ENCODE results near the gene ASTN2. TPM values are rescaled to one million over a fixed set of nuclear protein-coding genes. Genes with fewer than 3 reads are reported as not detected.

Gene ASTN2
- total RNA-seq, 3 donors from 2014 or later = 1.7 to 1.8 (median 1.7) TPM

GRCh38 chr9:117063721-117064471, 351.0 kb downstream of the ASTN2 start:
- H3K27me3 Mint-ChIP-seq (ENCODE audit: low read depth) = no peaks in the 10 kb centered on the region
- H3K4me3 Mint-ChIP-seq = no peak overlapping the region
- no peaks in the 10 kb centered on the region for H3K4me1 Mint-ChIP-seq (ENCODE audit: low read depth)
- no peak for ATAC-seq
- no peaks in the 10 kb centered on the region for H3K36me3 Mint-ChIP-seq (ENCODE audit: insufficient read depth)
- no peak for DNase-seq
- H3K9me3 Mint-ChIP-seq = peaks cover 8% of the 10 kb centered on the region

- DNase-seq (no peak), ATAC-seq (no peak)
- Mint-ChIP-seq H3K4me3 (no peak overlapping the region), H3K4me1 (ENCODE audit: low read depth) (no peaks in the 10 kb centered on the region), H3K36me3 (ENCODE audit: insufficient read depth) (no peaks in the 10 kb centered on the region), H3K27me3 (ENCODE audit: low read depth) (no peaks in the 10 kb centered on the region), H3K9me3 (peaks cover 13% of the 10 kb centered on the region)
Measured at GRCh38 chr9:117060963-117061362, 353.9 kb downstream of the ASTN2 start.

GRCh38 chr9:117050007-117050406, 364.9 kb downstream of the ASTN2 start:
- H3K9me3 Mint-ChIP-seq = no peaks in the 10 kb centered on the region
- no peak for DNase-seq

GRCh38 chr9:117046666-117047327, 368.1 kb downstream of the ASTN2 start:
- Mint-ChIP-seq H3K27me3 (ENCODE audit: low read depth) (no peaks in the 10 kb centered on the region), H3K4me3 (no peak overlapping the region), H3K9me3 (no peaks in the 10 kb centered on the region), H3K36me3 (ENCODE audit: insufficient read depth) (no peaks in the 10 kb centered on the region), H3K4me1 (ENCODE audit: low read depth) (no peaks in the 10 kb centered on the region)
- DNase-seq (no peak), ATAC-seq (no peak)

More at GRCh38 chr9:117050007-117050406, 364.9 kb downstream of the ASTN2 start:
- H3K27me3 Mint-ChIP-seq (ENCODE audit: low read depth) = no peaks in the 10 kb centered on the region
- no peak for ATAC-seq
- no peak overlapping the region for H3K4me3 Mint-ChIP-seq
- no peaks in the 10 kb centered on the region for H3K4me1 Mint-ChIP-seq (ENCODE audit: low read depth)
- H3K36me3 Mint-ChIP-seq (ENCODE audit: insufficient read depth) = no peaks in the 10 kb centered on the region

- Mint-ChIP-seq H3K9me3 (no peaks in the 10 kb centered on the region), H3K36me3 (ENCODE audit: insufficient read depth) (no peaks in the 10 kb centered on the region), H3K4me3 (no peak overlapping the region), H3K27me3 (ENCODE audit: low read depth) (no peaks in the 10 kb centered on the region), H3K4me1 (ENCODE audit: low read depth) (no peaks in the 10 kb centered on the region)
- DNase-seq = no peak
- no peak for ATAC-seq
Measured at GRCh38 chr9:117044241-117044640, 370.6 kb downstream of the ASTN2 start.

- no peaks in the 10 kb centered on the region for H3K36me3 Mint-ChIP-seq (ENCODE audit: insufficient read depth)
- H3K9me3 Mint-ChIP-seq = no peaks in the 10 kb centered on the region
- DNase-seq = no peak
- ATAC-seq = no peak
- no peaks in the 10 kb centered on the region for H3K27me3 Mint-ChIP-seq (ENCODE audit: low read depth)
- no peak overlapping the region for H3K4me3 Mint-ChIP-seq
- H3K4me1 Mint-ChIP-seq (ENCODE audit: low read depth) = no peaks in the 10 kb centered on the region
Measured at GRCh38 chr9:117043159-117043558, 371.7 kb downstream of the ASTN2 start.

GRCh38 chr9:117035546-117035945, 379.3 kb downstream of the ASTN2 start:
- no peak for ATAC-seq
- no peak for DNase-seq
- Mint-ChIP-seq H3K4me1 (ENCODE audit: low read depth) (no peaks in the 10 kb centered on the region), H3K9me3 (peaks cover 6% of the 10 kb centered on the region), H3K4me3 (no peak overlapping the region), H3K27me3 (ENCODE audit: low read depth) (no peaks in the 10 kb centered on the region), H3K36me3 (ENCODE audit: insufficient read depth) (no peaks in the 10 kb centered on the region)

- H3K4me3 Mint-ChIP-seq = no peak overlapping the region
- no peak for ATAC-seq
- peaks cover 6% of the 10 kb centered on the region for H3K9me3 Mint-ChIP-seq
- H3K4me1 Mint-ChIP-seq (ENCODE audit: low read depth) = no peaks in the 10 kb centered on the region
- DNase-seq = no peak
- H3K27me3 Mint-ChIP-seq (ENCODE audit: low read depth) = no peaks in the 10 kb centered on the region
- no peaks in the 10 kb centered on the region for H3K36me3 Mint-ChIP-seq (ENCODE audit: insufficient read depth)
Measured at GRCh38 chr9:117034866-117035265, 380.0 kb downstream of the ASTN2 start.

GRCh38 chr9:117030254-117030768, 384.5 kb downstream of the ASTN2 start:
- Mint-ChIP-seq H3K9me3 (peaks cover 6% of the 10 kb centered on the region), H3K4me1 (ENCODE audit: low read depth) (no peaks in the 10 kb centered on the region), H3K36me3 (ENCODE audit: insufficient read depth) (no peaks in the 10 kb centered on the region), H3K27me3 (ENCODE audit: low read depth) (no peaks in the 10 kb centered on the region), H3K4me3 (no peak overlapping the region)
- DNase-seq (no peak), ATAC-seq (no peak)

- Mint-ChIP-seq H3K4me3 (no peak overlapping the region), H3K4me1 (ENCODE audit: low read depth) (no peaks in the 10 kb centered on the region), H3K27me3 (ENCODE audit: low read depth) (no peaks in the 10 kb centered on the region), H3K36me3 (ENCODE audit: insufficient read depth) (no peaks in the 10 kb centered on the region), H3K9me3 (no peaks in the 10 kb centered on the region)
- no peak for DNase-seq
- no peak for ATAC-seq
Measured at GRCh38 chr9:117029341-117029740, 385.5 kb downstream of the ASTN2 start.

GRCh38 chr9:117028103-117028858, 386.6 kb downstream of the ASTN2 start:
- no peaks in the 10 kb centered on the region for H3K27me3 Mint-ChIP-seq (ENCODE audit: low read depth)

GRCh38 chr9:117021906-117022305, 393.0 kb downstream of the ASTN2 start:
- DNase-seq (no peak), ATAC-seq (no peak)
- no peaks in the 10 kb centered on the region for H3K27me3 Mint-ChIP-seq (ENCODE audit: low read depth)

More at GRCh38 chr9:117028103-117028858, 386.6 kb downstream of the ASTN2 start:
- Mint-ChIP-seq H3K4me3 (no peak overlapping the region), H3K4me1 (ENCODE audit: low read depth) (no peaks in the 10 kb centered on the region), H3K36me3 (ENCODE audit: insufficient read depth) (no peaks in the 10 kb centered on the region), H3K9me3 (peaks cover 7% of the 10 kb centered on the region)
- DNase-seq = no peak
- ATAC-seq = no peak

GRCh38 chr9:117018966-117019617, 395.8 kb downstream of the ASTN2 start:
- DNase-seq (no peak), ATAC-seq (no peak)
- Mint-ChIP-seq H3K27me3 (ENCODE audit: low read depth) (no peaks in the 10 kb centered on the region), H3K36me3 (ENCODE audit: insufficient read depth) (no peaks in the 10 kb centered on the region), H3K4me1 (ENCODE audit: low read depth) (no peaks in the 10 kb centered on the region), H3K4me3 (no peak overlapping the region), H3K9me3 (peaks cover 15% of the 10 kb centered on the region)

More at GRCh38 chr9:117021906-117022305, 393.0 kb downstream of the ASTN2 start:
- H3K9me3 Mint-ChIP-seq = peaks cover 15% of the 10 kb centered on the region
- H3K4me3 Mint-ChIP-seq = no peak overlapping the region
- H3K36me3 Mint-ChIP-seq (ENCODE audit: insufficient read depth) = no peaks in the 10 kb centered on the region
- no peaks in the 10 kb centered on the region for H3K4me1 Mint-ChIP-seq (ENCODE audit: low read depth)

- Mint-ChIP-seq H3K27me3 (ENCODE audit: low read depth) (no peaks in the 10 kb centered on the region), H3K36me3 (ENCODE audit: insufficient read depth) (no peaks in the 10 kb centered on the region), H3K4me1 (ENCODE audit: low read depth) (no peaks in the 10 kb centered on the region), H3K4me3 (no peak overlapping the region), H3K9me3 (peaks cover 6% of the 10 kb centered on the region)
- no peak for DNase-seq
- ATAC-seq = no peak
Measured at GRCh38 chr9:117017414-117017985, 397.4 kb downstream of the ASTN2 start.
